Ishikawa (cell line): ENCODE results near the gene NPLOC4.

Experiments used
- CEBPB ChIP-seq: IDR thresholded peaks from 2 replicates; pipeline ENCODE4 v1.6.1; 2012
- CREB1 ChIP-seq: IDR thresholded peaks from 2 replicates; pipeline ENCODE4 v1.6.1; 2012; ENCODE audit warnings: low read depth
- EGR1 ChIP-seq: IDR thresholded peaks from 2 replicates; pipeline ENCODE4 v1.6.1; 2012
- EP300 ChIP-seq: IDR thresholded peaks from 2 replicates; pipeline ENCODE4 v1.6.1; 2012; ENCODE audit warnings: borderline replicate concordance
- FOXM1 ChIP-seq: IDR thresholded peaks from 2 replicates; pipeline ENCODE4 v1.6.1; 2012; ENCODE audit warnings: low read depth, borderline replicate concordance
- MAX ChIP-seq: IDR thresholded peaks from 2 replicates; pipeline ENCODE4 v1.6.1; 2012
- NFIC ChIP-seq: IDR thresholded peaks from 2 replicates; pipeline ENCODE4 v1.6.1; 2012
- RAD21 ChIP-seq: IDR thresholded peaks from 2 replicates; pipeline ENCODE4 v1.6.1; 2012; ENCODE audit warnings: low read depth
- TAF1 ChIP-seq: IDR thresholded peaks from 2 replicates; pipeline ENCODE4 v1.6.1; 2012; ENCODE audit warnings: low read depth, mild to moderate bottlenecking
- TCF12 ChIP-seq: IDR thresholded peaks from 2 replicates; pipeline ENCODE4 v1.6.1; 2012; ENCODE audit warnings: low read depth
- TEAD4 ChIP-seq: IDR thresholded peaks from 2 replicates; pipeline ENCODE4 v1.6.1; 2012
- USF1 ChIP-seq: IDR thresholded peaks from 2 replicates; pipeline ENCODE4 v1.6.1; 2012
- YY1 ChIP-seq: IDR thresholded peaks from 2 replicates; pipeline ENCODE4 v1.6.1; 2012; ENCODE audit warnings: low read depth
- ZBTB7A ChIP-seq: IDR thresholded peaks from 2 replicates; pipeline ENCODE4 v1.6.1; 2012; ENCODE audit warnings: low read depth
- TF ChIP-seq, protein P1 (sequence below): IDR thresholded peaks from 2 replicates; pipeline ENCODE4 v1.6.1; 2012; ENCODE audit warnings: low read depth, mild to moderate bottlenecking

NPLOC4 gene

GRCh38 chr17:81603846-81604610 lies 32.9 kb downstream of the NPLOC4 start:
- TF ChIP-seq CREB1 (no peak), EP300 (no peak), RAD21 (no peak), TCF12 (no peak), CEBPB (no peak)

DNA sequence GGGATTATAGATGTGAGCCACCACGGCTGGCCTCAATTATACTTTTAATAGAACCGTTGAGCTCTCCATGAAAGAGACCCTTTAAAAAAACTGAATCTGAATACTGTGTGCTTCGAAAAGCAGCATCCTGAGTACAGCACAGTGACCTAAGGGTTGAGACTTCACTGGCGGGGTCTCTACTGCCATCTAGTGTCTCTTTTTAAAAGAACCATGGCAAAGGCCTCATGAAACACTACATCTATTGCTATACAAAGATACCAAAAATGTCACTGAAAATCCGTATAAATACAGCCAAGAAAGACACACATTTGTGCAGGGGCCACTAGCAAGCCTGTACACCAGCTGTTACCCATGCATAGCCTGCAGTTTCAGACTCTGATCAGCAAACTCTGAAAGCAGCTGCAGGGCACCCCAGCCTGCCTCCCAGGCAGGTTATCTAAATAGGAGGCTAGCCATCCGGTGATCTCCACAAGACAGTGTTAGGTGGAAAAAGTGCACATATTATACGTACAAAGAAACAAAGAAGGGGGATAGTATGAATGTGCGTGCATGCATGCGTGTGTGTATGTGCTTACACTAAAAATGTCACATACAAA lies 35.3 kb downstream of the NPLOC4 start:
- TF ChIP-seq EP300 (no peak), RAD21 (peak; percentile 66)

DNA sequence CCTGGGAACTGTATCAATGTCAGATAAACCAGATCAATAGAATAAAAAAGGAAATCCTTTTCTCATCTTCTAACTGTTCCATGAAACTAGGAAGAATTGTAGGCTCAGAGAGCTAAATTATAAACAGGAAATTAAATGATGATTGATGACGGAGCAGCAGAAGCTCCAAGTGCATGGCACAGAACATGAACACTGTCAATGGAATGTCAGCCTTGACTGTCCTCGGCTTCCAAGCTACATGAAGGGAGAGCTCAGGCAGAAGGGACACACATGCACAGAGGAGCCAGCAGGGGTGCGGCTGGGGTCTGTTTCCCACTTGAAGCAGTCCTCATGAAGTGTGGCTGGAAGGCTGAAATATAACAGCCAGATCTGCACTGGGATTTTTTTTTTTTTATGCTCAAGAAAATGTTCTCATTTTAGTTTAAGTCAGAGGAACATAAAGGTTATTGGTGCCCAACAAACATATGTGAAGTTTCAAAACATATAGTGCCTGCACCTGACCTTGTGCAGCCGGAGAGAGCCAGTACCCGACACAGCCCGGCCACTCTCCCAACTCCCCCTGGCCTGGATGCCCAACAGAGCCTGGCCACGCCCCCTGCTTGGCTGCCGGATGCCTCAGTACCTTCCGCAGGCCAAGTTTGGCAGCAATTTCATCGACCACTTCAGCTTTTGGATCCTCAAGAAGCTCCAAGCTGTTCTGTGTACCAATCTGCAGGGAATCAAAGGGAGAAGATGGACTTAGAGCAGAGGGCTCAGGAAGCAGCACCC lies 37.0 kb downstream of the NPLOC4 start:
- TF ChIP-seq TEAD4 = no peak
- TF ChIP-seq USF1 = no peak
- no peak for TF ChIP-seq EP300
- no peak for TF ChIP-seq CREB1
- no peak for TF ChIP-seq YY1
- no peak for TF ChIP-seq EGR1
- TF ChIP-seq ZBTB7A = no peak

DNA sequence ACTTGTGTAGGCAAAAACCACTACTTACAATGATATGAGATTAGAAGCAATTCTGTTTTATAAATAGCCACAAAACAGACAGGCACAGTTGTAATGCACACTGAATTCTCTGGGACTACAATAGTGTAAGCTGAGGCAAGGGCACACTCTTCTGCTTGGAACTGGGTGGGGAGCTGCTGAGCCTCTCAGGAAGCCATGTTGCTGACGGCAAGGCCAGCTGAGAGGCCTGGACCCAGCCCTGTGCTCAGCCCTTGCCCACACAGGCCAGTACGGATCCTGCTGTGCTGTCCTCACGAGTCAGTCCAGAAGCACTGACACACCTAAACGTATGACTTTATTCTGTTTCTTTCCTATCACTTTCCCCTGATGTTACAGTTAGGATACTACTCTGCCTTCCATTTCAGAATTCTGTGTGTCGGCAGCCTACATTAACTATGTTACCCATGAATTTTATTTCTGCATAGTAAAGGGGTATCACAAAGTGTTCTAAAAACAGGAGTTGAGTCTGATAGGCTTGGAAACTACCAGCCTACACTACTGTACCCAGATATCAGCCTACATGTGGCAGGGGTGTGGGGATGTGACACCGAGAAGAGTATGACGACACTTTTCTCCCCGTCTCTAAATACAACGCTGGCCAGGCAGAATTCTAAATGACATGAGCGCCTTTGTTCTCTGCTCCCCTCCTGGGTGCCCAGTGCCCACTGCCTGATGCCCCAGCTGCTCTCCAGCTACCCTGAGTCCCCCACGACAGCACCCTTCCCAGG lies 43.6 kb downstream of the NPLOC4 start:
- TF ChIP-seq ZBTB7A (no peak), TEAD4 (no peak), FOXM1 (no peak), TCF12 (no peak), CEBPB (no peak)

GRCh38 chr17:81591971-81592370 lies 44.9 kb downstream of the NPLOC4 start:
- TF ChIP-seq MAX = no peak
- TF ChIP-seq FOXM1 = no peak
- TF ChIP-seq EGR1 = no peak
- no peak for TF ChIP-seq EP300
- TF ChIP-seq ZBTB7A = no peak
- no peak for TF ChIP-seq TEAD4
- TF ChIP-seq, protein P1, sequence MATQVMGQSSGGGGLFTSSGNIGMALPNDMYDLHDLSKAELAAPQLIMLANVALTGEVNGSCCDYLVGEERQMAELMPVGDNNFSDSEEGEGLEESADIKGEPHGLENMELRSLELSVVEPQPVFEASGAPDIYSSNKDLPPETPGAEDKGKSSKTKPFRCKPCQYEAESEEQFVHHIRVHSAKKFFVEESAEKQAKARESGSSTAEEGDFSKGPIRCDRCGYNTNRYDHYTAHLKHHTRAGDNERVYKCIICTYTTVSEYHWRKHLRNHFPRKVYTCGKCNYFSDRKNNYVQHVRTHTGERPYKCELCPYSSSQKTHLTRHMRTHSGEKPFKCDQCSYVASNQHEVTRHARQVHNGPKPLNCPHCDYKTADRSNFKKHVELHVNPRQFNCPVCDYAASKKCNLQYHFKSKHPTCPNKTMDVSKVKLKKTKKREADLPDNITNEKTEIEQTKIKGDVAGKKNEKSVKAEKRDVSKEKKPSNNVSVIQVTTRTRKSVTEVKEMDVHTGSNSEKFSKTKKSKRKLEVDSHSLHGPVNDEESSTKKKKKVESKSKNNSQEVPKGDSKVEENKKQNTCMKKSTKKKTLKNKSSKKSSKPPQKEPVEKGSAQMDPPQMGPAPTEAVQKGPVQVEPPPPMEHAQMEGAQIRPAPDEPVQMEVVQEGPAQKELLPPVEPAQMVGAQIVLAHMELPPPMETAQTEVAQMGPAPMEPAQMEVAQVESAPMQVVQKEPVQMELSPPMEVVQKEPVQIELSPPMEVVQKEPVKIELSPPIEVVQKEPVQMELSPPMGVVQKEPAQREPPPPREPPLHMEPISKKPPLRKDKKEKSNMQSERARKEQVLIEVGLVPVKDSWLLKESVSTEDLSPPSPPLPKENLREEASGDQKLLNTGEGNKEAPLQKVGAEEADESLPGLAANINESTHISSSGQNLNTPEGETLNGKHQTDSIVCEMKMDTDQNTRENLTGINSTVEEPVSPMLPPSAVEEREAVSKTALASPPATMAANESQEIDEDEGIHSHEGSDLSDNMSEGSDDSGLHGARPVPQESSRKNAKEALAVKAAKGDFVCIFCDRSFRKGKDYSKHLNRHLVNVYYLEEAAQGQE = no peak
- TF ChIP-seq CREB1 = no peak
- no peak for TF ChIP-seq CEBPB
- TF ChIP-seq TAF1 = no peak
- TF ChIP-seq RAD21 = no peak
- TF ChIP-seq TCF12 = no peak
- no peak for TF ChIP-seq NFIC

DNA sequence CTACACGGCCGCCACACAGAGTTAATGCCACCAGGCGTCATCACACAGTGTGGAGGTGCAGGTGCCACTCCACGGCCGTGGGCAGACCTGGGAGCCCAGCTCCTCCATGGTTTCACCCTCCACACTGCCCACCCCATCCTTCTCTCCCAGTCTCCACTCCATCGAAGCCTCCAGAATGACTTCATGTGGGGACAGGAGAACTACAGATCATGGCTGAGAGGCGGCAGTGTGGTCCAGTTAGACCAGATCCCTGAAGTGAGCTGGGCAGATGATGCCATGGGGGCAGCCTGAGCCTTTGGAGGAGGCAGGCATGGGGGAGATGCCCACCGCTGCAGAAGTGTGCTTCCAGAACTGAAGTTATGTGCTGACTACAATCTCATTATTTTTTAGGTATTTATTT lies 46.8 kb downstream of the NPLOC4 start:
- TF ChIP-seq TCF12 = no peak
- TF ChIP-seq YY1 = no peak
- no peak for TF ChIP-seq NFIC
- TF ChIP-seq MAX = no peak
- no peak for TF ChIP-seq CREB1
- no peak for TF ChIP-seq FOXM1
- TF ChIP-seq EP300 = no peak
- TF ChIP-seq USF1 = no peak
- no peak for TF ChIP-seq TAF1
- no peak for TF ChIP-seq TEAD4
- TF ChIP-seq RAD21 = no peak

- TF ChIP-seq FOXM1 = no peak
- TF ChIP-seq EGR1 = no peak
- TF ChIP-seq MAX = no peak
- no peak for TF ChIP-seq TCF12
- TF ChIP-seq USF1 = no peak
- no peak for TF ChIP-seq EP300
- TF ChIP-seq NFIC = no peak
- TF ChIP-seq CREB1 = no peak
- no peak for TF ChIP-seq CEBPB
- no peak for TF ChIP-seq ZBTB7A
- TF ChIP-seq, protein P1 = no peak
These were observed 47.3 kb downstream of the NPLOC4 start for GRCh38 chr17:81589612-81590011.
